Measurements from ENCODE around the gene SIRT7.
"Not testable (repeated sequence)": the region's sequence is repeated elsewhere in the genome, so short reads cannot be mapped to it uniquely, and the experiment has no call there.

SIRT7 gene

DNA sequence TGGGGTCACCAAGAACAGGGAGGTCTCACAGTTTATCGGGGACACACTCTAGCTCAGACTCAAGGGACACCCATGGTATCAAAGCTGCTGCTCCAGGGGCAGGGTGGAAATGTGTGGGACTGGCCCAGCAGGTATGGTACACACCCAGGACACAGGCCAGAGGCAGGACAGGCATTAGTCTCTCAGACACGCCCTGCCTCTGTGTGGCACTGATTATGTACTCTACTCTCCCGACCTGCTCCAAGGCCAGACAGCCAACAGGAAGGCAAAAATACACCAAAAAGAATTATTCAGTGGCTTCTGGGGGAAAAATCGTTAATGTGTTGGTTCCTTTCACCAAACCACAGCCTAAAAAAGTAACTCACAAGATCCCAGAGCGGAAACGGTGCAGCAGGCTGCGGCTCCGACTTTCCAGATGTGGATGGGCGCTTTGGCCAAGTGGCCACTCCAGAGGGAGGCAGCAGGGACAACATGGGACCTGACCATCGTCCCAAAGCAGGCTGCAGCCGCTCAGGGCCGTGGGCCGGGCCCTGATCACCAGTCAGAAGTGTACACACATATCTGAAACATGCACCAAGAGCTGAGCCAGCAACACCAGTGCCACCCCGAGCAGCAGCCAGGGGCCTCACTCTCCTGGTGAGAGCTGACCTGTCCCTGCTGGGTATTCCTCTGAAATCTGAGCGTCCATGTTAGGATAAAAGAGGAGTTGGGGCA is 1.0 kb upstream of the SIRT7 start:
- DNase-seq: no peak

DNA sequence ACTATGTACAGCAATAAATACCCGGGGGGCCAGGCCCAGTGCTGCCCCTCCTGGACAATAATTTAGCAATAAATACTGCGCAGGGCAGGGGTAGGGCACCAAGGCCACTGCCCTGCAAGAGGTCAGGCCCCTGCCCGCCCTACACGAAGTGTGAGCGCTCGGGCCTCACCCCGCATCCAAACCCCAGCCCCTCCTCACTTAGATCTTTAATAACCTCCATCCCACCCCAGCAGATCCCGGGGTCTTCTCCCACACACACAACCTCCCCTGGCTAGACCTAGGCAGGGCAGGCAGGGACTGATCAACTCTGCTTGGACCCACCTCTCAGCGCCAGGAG is 325 bp upstream of the SIRT7 start:
- DNase-seq: not testable (repeated sequence)

DNA sequence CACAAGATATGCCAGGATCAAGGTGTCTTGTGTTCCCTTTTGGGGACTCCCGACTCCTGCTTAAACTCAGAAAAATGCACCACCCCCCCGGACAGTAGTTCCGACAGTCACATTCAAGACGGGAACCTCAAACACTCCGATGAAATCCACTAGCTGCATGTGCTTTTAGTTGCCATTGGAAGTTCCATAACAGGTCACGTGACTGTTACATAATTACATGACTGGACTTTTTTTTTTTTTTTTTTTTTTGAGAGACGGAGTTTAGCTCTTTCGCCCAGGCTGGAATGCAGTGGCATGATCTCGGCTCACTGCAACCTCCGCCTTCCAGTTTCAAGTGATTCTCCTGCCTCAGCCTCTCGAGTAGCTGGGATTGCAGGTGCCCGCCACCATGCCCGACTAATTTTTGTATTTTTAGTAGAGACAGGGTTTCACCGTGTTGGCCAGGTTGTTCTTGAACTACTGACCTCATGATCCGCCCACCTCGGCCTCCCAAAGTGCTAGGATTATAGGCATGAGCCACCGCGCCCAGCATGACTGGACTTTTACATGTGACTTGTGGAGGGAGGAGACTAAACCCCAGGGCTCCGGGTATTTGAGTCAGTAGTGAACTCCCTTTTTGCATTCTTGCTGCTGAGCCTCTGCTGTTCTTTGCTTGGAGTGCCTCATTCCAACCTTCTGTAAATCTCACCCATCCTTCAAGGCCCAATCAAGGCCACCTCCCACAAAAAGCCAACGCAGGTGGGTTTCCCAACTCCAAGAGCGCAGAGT is 1.6 kb downstream of the SIRT7 start:
- peak; percentile 42 for DNase-seq

DNA sequence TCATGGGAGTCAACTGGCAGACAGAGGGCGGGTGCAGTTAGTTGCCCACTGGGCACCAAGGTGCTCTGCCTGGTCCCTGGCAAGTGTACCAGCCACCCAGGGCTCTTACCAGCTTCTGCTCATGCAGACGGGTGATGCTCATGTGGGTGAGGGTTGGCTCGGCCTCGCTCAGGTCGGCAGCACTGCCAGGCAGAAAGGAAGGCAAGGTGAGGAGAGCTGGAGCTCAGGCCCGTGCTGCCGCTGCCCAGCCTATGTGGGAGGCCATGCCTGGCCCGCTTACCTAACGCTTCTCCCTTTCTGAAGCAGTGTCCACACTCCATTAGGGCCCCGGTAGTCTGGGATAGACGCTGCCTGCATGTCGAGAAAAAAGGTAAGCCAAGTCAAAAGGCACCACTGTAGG is 2.6 kb downstream of the SIRT7 start:
- DNase-seq: no peak

DNA sequence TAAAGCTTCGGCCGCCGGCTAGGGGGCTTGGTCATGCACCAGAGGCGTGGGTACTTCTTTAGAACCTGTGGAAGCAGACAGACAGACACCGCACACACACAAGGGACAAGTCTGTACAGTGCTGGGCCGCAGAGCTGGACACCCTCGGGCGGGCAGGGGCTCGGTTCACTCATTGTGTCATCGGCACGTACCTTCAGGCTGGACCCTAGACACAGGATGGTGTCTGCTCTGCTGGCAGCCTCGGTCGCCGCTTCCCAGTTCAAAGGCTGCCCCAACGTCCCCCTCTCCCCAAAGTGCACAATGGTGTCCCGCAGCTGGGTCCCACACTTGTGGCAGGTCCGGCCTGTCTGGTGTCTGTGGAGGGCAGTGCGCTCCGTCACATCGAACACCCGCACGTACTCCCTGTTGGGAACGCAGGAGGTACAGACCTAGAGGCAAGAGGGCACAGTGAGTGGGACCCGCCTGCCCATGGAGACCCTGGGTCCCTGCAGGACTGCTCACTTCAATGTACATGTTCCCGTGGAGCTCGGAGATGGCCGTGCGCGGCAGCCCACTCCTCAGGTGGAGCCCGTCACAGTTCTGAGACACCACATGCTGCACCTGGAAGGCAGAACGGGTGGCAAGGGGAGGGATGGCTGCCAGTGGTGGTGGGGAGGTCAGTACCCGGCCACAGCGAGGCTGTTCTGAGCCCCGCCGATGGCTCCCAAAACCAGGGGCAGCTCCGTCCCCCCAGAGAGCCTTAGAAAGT is 3.7 kb downstream of the SIRT7 start:
- DNase-seq: no peak

DNA sequence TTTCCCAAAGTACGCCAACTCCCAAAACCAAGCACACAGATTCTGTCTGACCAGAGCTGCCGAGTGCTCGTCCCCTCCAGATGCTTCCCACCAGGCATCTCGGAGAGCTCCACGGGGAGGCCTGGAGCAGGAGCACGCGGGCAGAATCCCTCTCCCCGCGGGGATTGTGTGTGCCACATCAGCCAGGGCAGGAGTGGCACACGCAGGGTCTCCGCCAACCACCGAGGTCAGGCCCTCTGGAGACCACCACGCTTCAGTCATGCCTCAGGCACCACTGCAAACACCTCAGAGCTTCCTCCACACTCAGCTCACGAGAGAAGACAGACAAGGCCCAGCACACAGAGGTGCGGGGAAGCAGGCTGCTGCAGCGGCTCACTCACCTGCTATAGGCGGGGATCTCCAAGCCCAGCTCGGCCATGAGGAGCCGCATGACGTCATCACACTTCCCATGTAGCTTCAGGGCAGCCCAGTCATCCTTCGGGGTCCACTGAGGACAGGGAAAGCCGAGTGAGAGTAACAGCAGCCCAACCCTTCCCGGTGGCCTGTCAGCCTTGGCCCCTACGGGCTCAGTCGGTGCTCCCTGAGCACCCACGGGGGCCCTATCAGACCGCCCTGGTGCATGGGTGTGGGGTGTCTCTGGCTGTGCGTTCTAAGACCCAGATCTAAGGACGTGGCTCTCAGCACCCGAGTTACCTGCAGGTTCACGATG is 4.4 kb downstream of the SIRT7 start:
- DNase-seq: no peak

DNA sequence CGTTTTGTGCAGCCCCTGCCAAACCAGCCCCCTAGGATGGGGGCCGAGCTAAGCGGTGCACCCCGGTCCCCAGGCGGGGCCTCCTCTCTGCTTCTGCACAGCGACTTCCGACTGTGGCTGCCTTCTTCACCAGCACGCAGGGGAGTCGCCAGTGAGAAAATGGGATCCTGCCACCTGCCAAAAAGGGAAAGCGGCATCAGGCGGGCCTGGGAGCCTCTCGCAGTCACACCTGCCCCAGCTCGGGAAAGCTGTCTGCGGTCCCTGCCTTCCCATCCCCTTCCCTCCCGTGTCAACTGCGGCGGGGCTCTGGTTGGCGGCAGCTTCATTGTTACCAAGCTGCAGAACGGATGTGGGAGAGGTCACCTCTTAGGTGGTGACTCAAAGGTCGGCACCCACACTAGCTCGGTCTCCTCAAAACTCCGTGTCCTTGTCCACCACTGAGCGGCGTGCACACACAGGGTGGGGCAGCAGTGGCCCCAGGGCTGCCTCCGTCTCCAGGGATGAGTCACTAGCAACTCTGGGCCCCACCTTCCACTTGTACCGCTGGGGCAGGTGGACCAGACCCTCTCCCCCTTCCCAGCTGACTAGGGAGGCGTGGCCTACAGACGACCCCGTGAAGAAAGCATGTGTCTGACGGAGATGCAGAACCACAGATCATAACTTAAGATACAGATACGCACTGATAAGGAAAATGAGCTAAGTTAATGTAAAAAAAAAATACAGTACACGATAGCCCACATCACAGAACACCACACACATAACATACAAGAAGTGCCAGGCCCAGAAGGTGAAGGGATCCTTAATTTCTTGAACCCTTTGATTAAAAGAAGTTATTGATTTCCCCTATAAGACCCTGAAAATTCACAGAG is 5.3 kb downstream of the SIRT7 start:
- no peak for DNase-seq

DNA sequence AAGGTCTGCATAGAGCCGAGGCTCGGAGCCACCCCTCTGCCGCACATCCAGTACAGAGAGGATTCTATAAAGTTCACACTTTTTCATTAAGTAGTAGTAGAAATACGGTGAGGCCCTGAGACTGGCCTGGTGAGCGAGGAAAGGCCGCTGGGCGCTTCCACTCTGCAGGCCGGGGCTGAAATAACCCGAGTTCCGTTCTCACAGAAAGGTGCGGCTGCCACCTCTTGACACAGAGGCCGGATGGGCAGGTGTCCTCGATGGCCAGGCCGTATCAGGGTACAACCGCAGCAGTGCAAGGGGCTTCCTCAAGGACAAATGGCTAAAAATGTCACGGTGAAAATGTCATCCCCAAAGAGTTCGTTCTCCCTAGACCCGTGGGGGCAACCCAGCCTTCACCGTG is 6.0 kb downstream of the SIRT7 start:
- DNase-seq: no peak

DNA sequence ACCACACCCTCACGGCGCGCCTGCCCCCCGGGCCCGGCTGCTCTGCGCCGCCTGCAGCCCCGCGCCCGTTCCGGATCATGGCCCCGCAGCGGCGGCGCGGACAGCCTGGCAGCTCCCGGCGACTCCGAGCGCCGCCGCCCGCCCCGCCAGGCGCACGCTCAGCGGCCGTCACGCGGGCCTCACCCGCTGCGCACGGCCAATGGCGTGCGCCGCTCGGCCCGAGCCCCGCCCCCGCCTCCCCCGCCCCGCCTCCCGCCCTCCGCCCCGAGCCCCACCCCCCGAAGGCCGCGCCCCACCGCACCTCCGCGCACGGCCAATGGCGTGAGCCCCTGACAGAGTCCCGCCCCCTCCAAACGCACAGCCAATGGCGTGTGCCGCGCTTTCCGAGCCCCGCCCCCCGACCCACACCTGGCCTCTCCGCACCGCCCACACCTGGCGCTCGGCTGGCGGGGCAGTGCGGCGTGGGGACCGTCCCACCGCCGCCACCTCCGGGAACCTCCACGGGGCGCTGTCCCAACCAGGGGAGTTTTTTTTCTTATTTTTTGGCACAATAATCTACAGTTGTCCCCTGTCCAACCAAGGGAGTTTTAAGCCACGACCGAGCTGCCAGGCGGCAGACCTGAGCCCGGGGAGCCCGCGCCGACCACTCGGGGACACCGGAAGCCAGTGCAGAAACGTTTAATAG is 6.6 kb downstream of the SIRT7 start, which contains the start of gene PCYT2:
Gene PCYT2, minus strand, starts transcription at position 123 of the 685 bp plus-strand sequence. Its CDS starts 44 bp downstream, at position 79.
- peak; percentile 96 for DNase-seq

DNA sequence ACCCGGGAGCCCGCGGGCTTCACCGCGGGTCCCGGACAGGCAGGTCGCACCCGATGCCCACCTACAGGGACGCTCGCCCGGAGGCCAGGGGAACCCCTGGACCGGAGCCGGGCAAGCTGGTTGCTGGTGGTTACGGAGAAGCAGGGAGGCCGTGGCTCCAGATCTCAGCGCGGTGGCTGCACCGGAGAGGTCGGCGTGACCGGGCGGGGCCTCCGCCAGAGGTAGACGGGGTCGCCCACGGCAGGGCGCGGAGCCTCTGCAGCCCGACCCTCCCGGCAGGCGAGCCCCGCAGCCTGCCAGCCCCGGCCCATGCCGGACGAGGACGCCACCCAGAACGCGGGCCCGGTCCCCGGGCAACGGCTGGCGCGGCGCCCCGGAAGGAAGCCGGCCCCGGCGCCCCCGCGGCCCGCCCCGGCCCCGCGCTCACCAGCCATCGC is 7.1 kb downstream of the SIRT7 start:
- DNase-seq: peak; percentile 36

DNA sequence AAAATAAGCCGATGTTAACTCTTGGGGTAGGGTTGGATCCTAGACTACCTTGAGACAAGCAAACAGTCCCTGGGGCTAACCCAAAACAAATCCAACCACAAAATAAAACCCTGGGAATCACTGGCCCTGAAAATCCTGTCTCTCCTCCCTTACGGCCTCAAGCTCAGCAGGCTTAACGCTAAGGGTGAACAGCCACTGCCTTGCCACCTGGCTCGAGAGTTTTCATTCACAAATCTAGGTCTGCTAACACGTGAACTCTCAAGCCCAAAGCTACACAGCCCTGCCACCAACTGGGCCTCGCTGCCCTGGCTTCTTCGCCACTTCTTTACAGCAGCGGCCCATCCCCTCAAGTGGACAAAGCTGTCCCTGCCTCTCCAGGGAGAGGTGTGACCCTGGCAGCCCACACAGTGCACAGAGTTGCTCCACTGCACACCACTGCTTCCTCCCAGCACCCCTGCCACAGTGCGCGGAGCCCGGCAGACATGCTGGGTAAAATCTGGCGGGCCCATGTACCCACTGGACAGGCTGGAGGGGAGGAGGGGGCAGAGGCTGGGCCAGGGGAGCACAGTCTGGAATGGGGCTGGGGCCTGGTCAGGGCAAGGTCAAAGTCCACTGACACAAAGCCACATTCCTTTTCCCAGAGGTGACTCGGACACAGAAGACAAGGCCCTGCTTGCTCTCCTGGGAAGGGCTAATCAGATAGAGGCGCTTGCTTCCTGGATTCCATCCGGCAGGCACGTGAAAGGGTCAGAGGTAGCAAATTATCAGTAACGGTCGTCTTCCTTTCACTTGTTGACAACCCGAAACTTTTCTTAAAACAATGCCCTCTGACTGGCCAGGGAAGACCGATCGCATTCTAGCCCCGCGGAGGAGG is 7.8 kb downstream of the SIRT7 start:
- DNase-seq: no peak

DNA sequence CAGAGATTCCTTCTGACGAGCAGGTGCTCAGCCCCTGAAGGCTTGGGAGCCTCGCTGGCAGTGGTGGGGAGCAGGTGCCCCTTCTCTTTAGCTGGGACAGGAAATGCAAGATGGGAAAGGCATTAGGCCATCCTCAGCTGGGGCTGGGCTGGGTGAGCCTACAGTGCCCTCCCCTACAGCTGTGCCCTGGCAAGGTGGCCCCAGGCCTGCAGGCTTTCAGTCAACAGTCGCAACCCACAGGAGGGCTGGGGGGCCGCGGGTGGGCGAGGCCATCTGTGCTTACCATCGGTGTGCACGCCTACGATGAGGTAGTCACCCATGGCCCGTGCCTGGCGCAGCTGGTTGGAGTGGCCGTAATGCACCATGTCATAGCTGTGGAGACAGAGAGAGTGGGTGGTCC is 8.7 kb downstream of the SIRT7 start:
- no peak for DNase-seq

DNA sequence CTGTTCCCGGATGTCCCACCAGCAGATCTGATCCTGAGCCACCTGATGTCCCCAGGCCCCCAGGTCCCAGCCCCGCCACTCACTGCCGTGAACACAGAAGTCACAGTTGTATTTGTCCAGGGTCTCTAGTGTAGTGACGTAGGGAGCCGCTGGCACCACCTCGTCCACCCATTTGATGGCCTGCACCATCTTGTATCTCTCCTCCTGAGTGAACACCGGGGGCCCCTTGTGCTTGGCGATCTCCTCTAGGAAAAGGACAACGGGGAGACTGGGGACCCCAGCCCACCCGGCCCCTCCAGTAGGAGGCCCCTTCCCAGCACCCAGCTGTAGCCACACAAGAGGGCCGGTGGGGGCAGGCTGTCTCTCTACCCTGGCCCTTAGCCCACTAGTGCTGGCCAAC is 9.2 kb downstream of the SIRT7 start:
- no peak for DNase-seq

DNA sequence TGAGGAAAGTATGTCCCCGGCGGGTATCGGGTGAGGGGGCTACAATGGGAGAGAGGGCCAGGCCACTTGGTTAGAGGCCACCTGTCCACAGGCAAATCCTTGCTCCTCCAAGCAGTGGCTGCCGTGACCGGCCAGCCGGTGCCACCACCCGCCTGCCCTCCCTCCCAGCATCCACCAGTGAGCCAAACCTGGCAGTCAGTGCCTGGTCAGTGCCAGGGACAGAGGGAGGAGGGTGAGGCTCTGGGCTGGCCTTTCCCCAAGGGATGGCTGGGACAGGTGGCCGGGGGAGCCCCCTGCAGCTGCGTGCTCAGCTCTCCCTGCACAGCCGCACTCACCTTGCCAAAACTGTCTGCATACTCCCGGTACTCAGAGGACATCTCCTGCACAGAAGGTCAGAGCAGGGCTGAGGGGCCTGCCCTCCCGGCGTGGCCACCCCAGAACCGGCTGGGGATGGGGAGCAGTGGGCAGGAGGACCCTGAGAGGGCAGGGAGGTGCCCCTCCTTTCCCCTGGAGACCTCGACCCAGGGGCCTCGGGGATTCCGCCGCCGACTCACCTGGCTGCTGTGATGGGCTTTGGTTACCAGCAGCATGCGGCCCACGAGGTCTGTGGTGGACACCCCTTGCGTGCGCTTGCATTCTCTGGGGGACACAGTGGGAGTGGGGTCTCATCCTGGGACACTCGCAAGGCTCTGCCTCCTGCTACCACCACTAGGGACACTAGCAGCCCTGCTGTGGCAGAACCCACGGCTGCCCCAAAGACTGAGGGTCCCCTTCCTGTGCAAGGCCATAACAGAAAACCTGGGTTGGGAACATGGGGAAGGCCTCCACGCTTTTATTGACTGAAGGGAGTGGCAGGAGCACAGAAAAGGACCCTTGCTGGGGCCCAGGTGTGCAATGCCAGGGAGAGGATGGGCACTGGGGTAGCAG is 10.5 kb downstream of the SIRT7 start:
- DNase-seq: no peak

DNA sequence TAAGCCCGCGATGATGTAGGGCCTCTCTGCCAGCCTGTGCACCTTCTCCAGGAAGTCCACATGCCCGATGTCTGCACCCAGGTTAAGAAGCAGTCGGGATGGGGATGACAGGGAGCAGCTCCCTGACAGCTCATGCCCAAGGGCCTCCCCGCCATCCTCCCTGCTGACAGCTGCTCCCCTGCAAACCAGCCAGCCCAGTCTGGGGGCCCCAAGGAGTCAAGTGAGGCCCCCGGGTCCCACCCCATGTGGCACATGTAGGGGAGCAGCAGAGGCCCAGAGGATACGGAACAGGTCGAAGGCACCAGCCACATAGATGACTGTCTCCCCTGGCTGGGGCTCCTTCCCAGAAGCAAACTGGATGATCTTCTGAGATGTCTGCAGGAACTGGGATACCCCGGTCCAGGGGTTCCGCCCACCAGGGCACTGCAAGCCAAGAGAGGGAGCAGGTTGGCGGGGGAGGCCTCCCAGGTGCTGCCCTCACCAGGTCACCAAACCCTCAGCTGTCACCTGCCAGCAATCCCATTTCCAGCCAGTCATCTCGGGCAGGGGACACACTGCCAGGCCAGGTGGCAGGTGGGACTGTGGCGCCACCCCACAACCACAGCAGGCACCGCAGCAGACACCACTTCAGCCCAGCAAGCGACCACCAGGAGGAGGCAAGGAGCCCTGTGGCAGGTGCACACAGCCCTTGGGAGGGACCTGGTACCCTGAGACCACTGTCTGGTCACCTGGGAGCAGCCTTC is 11.3 kb downstream of the SIRT7 start:
- no peak for DNase-seq

DNA sequence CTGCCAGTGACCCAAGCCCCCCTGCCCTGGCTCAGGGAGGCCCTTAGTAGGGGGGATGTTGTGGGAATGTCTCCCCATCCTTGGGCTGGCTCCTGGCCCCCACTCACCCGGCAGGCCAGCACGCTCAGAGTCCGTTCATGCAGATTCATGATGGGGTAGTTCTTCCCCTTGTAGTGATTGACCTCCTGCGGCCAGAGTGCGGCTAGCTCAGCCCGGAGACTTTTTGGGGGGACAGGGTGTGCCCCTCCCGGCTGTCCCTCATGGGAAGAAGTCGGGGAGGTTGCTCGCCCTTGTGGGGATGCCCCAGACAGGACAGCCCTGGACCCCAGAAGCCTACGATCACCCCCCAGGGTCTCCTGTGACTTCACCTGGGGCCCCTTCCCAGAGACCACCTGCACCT is 12.0 kb downstream of the SIRT7 start:
- no peak for DNase-seq

DNA sequence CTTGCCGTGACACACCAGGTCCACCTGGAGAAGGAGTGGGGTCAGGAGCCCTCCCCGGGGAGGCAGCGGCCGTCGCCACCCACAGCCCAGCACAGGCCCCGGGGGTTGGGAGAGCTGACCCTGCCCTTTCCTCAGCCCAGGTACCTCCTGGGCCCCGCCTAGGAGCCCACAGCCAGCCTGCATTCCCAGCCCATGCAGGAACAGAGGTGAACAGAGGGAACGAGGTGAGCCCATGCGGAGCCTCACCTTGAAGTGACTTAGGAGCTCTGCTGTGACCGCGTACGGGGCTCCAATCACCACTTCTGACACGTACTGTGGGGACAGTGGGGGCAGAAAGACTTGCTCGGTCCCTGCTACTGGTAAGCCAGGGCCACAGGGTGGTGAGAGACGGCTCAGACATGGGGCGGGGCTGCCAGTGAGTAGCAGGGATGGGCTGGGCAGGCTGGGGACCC is 12.5 kb downstream of the SIRT7 start:
- no peak for DNase-seq
